HG03159 (cell line): ENCODE data around the gene ULK1.

Experiments
- ATAC-seq: cut with Tn5 transposase; IDR thresholded peaks from one replicate; pipeline ENCODE4 v1.9.1; 2021; ENCODE audit warnings: mild to moderate bottlenecking, moderate library complexity; ENCODE audit not compliant: unreplicated experiment

The ULK1 gene

GRCh38 chr12:131907379-131908091, 13.1 kb downstream of the ULK1 start:
- ATAC-seq, result no peak

DNA sequence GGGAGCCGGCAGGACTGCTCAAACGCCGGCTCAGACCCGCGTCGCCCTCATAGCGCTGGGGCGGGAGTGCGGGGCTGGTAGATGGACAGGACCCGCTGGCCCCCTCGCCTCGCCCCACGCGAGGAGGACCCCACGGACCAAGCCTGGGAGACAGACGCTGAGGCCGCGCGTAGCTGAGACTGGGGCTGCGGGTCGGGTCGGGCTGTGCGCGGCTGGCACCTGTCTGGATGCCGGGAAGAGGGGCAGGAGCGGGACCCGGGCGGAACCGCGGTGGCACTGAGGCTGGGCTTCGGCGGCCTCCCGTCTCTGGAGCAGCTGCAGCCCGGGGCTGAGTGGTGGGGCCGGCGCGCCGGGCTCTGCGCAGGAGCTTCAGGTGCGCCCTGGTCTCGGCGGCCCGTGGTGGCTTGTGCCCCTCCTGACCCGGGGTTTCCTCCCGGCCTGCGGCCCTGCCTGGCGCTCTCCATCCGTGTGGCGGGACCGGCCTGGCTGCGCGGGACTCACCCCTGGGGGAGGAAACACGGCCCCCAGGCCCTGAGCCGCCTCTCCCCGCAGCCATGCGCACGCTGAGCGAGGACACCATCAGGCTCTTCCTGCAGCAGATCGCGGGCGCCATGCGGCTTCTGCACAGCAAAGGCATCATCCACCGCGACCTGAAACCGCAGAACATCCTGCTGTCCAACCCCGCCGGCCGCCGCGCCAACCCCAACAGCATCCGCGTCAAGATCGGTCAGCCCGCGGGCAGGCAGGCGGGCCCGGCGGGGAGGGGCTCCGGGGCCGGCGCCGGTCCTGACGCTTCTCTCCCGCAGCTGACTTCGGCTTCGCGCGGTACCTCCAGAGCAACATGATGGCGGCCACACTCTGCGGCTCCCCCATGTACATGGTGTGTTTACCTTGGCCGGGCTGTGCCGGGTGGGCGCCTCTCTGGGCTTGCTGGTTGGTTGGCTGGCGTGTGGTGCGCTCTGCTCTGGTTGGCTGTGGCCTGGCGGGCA, 14.0 kb downstream of the ULK1 start:
- ATAC-seq, result no peak

- no peak for ATAC-seq
These were observed 14.8 kb downstream of the ULK1 start for GRCh38 chr12:131909081-131909751.

- no peak for ATAC-seq
These were observed 15.4 kb downstream of the ULK1 start for GRCh38 chr12:131909752-131910219.

DNA sequence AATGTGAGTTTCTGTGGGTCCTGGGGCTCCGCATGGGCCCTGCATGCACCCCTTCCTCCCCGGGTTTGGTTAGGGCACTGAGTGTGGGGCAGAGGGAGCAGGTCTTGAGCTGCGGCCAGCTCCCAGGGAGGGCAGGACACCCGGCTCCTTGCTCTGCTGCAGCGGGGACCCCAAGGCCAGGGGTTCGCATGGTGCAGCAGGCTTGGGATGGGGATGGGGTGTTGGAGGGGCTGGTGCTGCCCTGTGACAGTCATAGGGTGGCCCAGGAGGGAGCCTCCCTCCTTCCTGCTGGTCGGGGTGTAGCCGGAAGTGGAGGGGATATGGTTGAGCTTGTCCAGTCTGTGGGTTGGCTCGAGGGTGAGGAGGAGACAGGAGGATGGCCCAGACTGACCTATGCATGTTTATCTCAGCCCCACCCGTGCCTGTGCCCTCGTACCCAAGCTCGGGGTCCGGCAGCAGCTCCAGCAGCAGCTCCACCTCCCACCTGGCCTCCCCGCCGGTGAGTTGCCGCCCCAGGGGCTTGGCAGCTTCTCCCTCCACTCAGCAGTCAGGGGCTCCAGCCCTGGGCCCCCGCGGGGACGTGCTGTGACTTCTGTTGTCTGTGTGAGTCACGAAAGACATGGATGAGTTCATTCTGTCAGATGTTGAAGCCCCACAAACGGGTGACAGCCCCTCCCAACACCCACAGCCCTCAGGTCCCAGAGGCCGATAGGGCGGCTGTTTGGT, 16.0 kb downstream of the ULK1 start:
- ATAC-seq, result no peak

- ATAC-seq, result no peak
These were observed 16.7 kb downstream of the ULK1 start for GRCh38 chr12:131911028-131911650.

GRCh38 chr12:131911851-131912477, 17.5 kb downstream of the ULK1 start:
- no peak for ATAC-seq

DNA sequence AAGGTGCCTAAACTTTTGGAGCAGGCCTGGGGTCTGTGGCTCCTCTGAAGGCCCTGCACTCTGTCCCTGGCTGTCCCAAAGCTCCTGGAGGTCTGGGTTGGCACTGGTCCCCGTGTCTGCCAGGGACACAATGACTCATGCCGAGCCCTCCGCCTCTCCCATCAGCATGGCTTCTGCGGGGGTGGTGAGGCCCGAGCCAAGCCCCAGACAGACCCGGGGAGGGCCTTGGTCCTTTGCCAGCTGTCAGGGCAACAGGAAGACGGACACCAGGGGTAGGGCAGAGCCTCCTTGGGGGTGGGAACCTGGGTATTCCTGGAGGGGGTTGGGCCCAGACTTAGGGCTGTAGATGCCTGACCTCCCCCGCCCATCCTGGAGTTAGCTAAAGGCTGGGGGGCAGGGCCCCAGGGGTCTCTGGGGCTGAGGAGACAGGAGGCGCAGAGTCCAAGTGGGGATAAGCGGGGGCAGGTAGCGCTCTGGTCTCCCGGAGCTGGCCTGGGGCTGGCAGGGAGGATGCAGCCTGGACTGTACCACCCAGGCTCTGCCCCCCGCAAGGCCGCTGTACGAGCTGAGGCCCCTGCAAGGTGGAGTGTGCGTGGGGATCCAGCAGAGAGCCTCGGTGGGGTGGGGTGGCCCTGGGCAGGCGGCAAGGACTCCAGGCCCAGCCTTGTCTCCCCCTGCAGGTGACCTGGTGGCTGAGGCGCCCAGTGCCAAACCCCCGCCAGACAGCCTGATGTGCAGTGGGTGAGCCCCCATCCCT, 18.3 kb downstream of the ULK1 start:
- ATAC-seq, result no peak

DNA sequence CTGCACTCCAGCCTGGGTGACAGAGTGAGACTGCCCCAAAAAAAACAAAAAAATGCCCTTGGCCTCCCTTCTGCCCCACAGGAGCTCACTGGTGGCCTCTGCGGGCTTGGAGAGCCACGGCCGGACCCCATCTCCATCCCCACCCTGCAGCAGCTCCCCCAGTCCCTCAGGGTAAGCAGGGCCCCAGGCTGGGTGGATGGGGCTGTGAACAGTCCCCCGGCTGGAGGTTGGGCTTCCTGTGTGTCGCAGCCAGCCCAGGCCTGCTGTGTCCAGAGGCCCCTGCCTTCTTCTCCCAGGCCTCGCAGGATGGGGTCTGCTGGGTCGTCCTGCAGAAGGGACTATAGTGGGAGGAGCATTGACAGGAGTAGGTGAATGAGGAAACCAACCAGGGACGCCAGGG, 19.2 kb downstream of the ULK1 start:
- ATAC-seq, result no peak

DNA sequence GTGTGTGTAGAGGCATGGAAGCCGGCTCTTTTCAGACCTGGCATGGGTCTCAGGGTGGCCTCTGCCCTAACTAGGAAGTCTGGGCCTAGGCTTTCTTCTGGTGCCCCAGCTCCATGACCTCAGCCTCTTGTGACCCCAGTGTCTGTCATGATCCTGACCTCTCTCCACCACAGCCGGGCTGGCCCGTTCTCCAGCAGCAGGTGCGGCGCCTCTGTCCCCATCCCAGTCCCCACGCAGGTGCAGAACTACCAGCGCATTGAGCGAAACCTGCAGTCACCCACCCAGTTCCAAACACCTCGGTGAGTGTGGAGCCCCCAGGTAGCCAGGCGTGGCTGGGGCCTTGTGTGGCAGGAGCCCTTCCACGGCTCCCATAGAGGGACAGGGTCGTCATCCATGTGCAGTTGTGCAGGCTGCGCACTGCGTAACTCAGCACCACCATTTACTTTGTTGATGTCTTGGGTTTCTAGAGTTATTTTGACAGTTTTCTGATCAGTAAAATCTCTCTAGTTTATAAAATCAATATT, 19.8 kb downstream of the ULK1 start:
- no peak for ATAC-seq

- no peak for ATAC-seq
These were observed 20.7 kb downstream of the ULK1 start for GRCh38 chr12:131915000-131915689.

DNA sequence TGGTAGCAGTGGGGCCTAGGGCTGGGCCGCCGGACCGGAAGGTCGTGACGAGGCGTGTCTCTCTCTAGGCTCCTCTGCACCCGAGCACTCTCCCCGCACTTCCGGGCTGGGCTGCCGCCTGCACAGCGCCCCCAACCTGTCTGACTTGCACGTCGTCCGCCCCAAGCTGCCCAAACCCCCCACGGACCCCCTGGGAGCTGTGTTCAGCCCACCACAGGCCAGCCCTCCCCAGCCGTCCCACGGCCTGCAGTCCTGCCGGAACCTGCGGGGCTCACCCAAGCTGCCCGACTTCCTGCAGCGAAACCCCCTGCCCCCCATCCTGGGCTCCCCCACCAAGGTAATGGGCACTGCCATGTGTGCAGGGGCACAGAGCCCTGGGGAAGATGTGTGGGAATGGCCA, 21.4 kb downstream of the ULK1 start:
- no peak for ATAC-seq

- ATAC-seq, result no peak
These were observed 22.1 kb downstream of the ULK1 start for GRCh38 chr12:131916306-131917138.

DNA sequence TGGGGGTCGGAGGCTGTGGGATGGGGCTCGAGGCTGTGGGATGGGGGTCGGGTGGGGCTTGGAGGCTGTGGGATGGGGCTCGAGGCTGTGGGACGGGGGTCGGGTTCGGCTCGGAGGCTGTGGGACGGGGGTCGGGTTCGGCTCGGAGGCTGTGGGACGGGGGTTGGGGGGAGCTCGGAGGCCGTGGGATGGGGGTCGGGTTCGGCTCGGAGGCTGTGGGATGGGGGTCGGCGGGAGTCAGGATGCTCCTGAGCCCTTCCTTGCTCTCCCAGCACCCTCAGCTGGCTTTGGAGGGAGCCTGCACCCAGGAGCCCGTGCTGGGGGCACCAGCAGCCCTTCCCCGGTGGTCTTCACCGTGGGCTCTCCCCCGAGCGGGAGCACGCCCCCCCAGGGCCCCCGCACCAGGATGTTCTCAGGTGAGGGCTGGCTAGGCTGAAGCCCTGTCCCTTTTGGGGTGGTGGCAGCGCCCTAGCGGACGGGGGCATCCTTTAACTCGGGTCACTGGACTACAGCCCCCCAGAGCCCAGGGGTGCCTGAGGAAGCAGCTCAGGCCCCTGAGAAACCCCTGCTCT, 22.8 kb downstream of the ULK1 start:
- no peak for ATAC-seq

GRCh38 chr12:131917711-131918306, 23.4 kb downstream of the ULK1 start:
- ATAC-seq, result no peak

DNA sequence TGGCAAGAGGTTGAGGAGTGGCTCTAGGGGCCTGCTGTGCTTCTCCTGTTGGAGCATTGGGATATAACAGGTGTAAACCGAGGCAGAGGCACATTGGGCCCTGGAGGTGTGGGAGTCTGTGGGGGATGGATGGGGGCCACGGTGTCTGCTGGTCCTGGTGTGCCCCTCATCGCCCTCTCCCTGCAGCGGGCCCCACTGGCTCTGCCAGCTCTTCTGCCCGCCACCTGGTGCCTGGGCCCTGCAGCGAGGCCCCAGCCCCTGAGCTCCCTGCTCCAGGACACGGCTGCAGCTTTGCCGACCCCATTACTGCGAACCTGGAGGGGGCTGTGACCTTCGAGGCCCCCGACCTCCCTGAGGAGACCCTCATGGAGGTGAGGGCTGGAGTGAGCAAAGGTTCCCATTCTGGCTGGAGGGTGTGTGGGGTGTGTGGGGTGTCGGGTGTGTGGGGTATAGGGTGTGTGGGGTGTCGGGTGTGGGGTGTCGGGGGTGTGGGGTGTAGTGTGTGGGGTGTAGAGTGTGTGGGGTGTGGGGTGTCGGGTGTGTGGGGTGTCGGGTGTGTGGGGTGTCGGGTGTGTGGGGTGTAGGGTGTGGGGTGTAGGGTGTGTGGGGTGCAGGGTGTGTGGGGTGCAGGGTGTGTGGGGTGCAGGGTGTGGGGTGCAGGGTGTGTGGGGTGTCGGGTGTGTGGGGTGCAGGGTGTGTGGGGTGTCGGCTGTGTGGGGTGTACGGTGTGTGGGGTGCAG, 24.1 kb downstream of the ULK1 start:
- ATAC-seq, result no peak
